ENCODE data around the gene TFEC.
"Not testable (repeated sequence)": the region's sequence is repeated elsewhere in the genome, so short reads cannot be mapped to it uniquely, and the experiment has no call there.

Gene TFEC

GRCh38 chr7:116052006-116052405, 21.4 kb upstream of the TFEC start:
- TF ChIP-seq CTCF (IDR thresholded peaks at IDR 0.05; ENCODE audit: low read depth, low read length): no peak
- no peaks in the 10 kb centered on the region for H3K36me3 ChIP-seq
- H3K27me3 ChIP-seq (ENCODE audit: insufficient read depth, low read depth, severe bottlenecking): no peaks in the 10 kb centered on the region
- H3K9me3 ChIP-seq (ENCODE audit: severe bottlenecking): peaks cover 1% of the 10 kb centered on the region
- H3K4me3 ChIP-seq (ENCODE audit: low read depth, low read length): no peak overlapping the region
- DNase-seq: no peak
- no peak overlapping the region for H3K27ac ChIP-seq

- not testable (repeated sequence) for H3K36me3 ChIP-seq; H3K27me3 ChIP-seq (ENCODE audit: insufficient read depth, low read depth, severe bottlenecking); H3K9me3 ChIP-seq (ENCODE audit: severe bottlenecking); H3K4me3 ChIP-seq (ENCODE audit: low read depth, low read length); DNase-seq; H3K27ac ChIP-seq
Measured at GRCh38 chr7:116047261-116047660, 16.7 kb upstream of the TFEC start.

GRCh38 chr7:116045532-116045931, 15.0 kb upstream of the TFEC start:
- no peak for TF ChIP-seq CTCF (IDR thresholded peaks at IDR 0.05; ENCODE audit: low read depth, low read length)
- Histone ChIP-seq H3K4me3 (ENCODE audit: low read depth, low read length) (no peak overlapping the region), H3K27me3 (ENCODE audit: insufficient read depth, low read depth, severe bottlenecking) (no peaks in the 10 kb centered on the region), H3K36me3 (no peaks in the 10 kb centered on the region), H3K27ac (no peak overlapping the region), H3K9me3 (ENCODE audit: severe bottlenecking) (peaks cover 3% of the 10 kb centered on the region)
- no peak for DNase-seq

GRCh38 chr7:116041615-116042014, 11.1 kb upstream of the TFEC start:
- Histone ChIP-seq H3K4me3 (ENCODE audit: low read depth, low read length) (no peak overlapping the region), H3K27me3 (ENCODE audit: insufficient read depth, low read depth, severe bottlenecking) (no peaks in the 10 kb centered on the region), H3K36me3 (no peaks in the 10 kb centered on the region), H3K9me3 (ENCODE audit: severe bottlenecking) (no peaks in the 10 kb centered on the region), H3K27ac (no peak overlapping the region)
- no peak for TF ChIP-seq CTCF (IDR thresholded peaks at IDR 0.05; ENCODE audit: low read depth, low read length)
- no peak for DNase-seq

- DNase-seq: no peak
- H3K4me3 ChIP-seq (ENCODE audit: low read depth, low read length): no peak overlapping the region
- H3K27ac ChIP-seq: no peak overlapping the region
- no peaks in the 10 kb centered on the region for H3K36me3 ChIP-seq
- no peaks in the 10 kb centered on the region for H3K27me3 ChIP-seq (ENCODE audit: insufficient read depth, low read depth, severe bottlenecking)
- H3K9me3 ChIP-seq (ENCODE audit: severe bottlenecking): no peaks in the 10 kb centered on the region
- TF ChIP-seq CTCF (IDR thresholded peaks at IDR 0.05; ENCODE audit: low read depth, low read length): no peak
Measured at GRCh38 chr7:116037401-116037800, 6.8 kb upstream of the TFEC start.

- H3K36me3 ChIP-seq: no peaks in the 10 kb centered on the region
- no peak for TF ChIP-seq CTCF (IDR thresholded peaks at IDR 0.05; ENCODE audit: low read depth, low read length)
- H3K27ac ChIP-seq: no peak overlapping the region
- H3K27me3 ChIP-seq (ENCODE audit: insufficient read depth, low read depth, severe bottlenecking): no peaks in the 10 kb centered on the region
- no peaks in the 10 kb centered on the region for H3K9me3 ChIP-seq (ENCODE audit: severe bottlenecking)
- DNase-seq: no peak
- no peak overlapping the region for H3K4me3 ChIP-seq (ENCODE audit: low read depth, low read length)
Measured at GRCh38 chr7:116034411-116034810, 3.8 kb upstream of the TFEC start.

All from WERI-Rb-1 (cell line).